Activated CD4-positive, alpha-beta T cell treated with anti-CD3 and anti-CD28 coated beads for 24 hours (primary cell): ENCODE data around the gene SLC6A2.

ENCODE experiments used
- DNase-seq, 2 donors: peaks; one replicate each; pipeline ENCODE4 v3.0.0-alpha.2; 2020; ENCODE audit warnings: low read depth in 2 of 2

Gene SLC6A2

GRCh38 chr16:55671206-55671973, 15.6 kb downstream of the SLC6A2 start:
- DNase-seq: no peak

- DNase-seq: no peak
Measured at GRCh38 chr16:55671974-55672280, 16.1 kb downstream of the SLC6A2 start.

GRCh38 chr16:55672471-55672870, 16.7 kb downstream of the SLC6A2 start:
- DNase-seq: no peak

GRCh38 chr16:55678161-55678821, 22.5 kb downstream of the SLC6A2 start:
- no peak for DNase-seq

- DNase-seq: no peak
Measured at GRCh38 chr16:55682086-55682485, 26.3 kb downstream of the SLC6A2 start.

- no peak for DNase-seq
Measured at GRCh38 chr16:55685973-55686372, 30.2 kb downstream of the SLC6A2 start.

GRCh38 chr16:55686671-55687070, 30.9 kb downstream of the SLC6A2 start:
- DNase-seq: no peak

GRCh38 chr16:55687802-55688201, 32.0 kb downstream of the SLC6A2 start:
- no peak for DNase-seq

- DNase-seq: no peak
Measured at GRCh38 chr16:55690841-55691240, 35.1 kb downstream of the SLC6A2 start.

- DNase-seq: no peak
Measured at GRCh38 chr16:55691771-55692170, 36.0 kb downstream of the SLC6A2 start.

GRCh38 chr16:55695595-55695994, 39.8 kb downstream of the SLC6A2 start:
- no peak for DNase-seq

GRCh38 chr16:55697867-55698266, 42.1 kb downstream of the SLC6A2 start:
- DNase-seq: no peak

GRCh38 chr16:55698331-55698730, 42.5 kb downstream of the SLC6A2 start:
- no peak for DNase-seq

GRCh38 chr16:55698946-55699345, 43.2 kb downstream of the SLC6A2 start:
- DNase-seq: no peak

GRCh38 chr16:55699616-55700015, 43.8 kb downstream of the SLC6A2 start:
- no peak for DNase-seq

GRCh38 chr16:55700067-55700466, 44.3 kb downstream of the SLC6A2 start:
- DNase-seq: no peak

- no peak for DNase-seq
Measured at GRCh38 chr16:55700961-55701360, 45.2 kb downstream of the SLC6A2 start.

GRCh38 chr16:55701442-55702319, 45.9 kb downstream of the SLC6A2 start:
- DNase-seq: peak; percentile 14 to 23

- no peak for DNase-seq
Measured at GRCh38 chr16:55703003-55704001, 47.5 kb downstream of the SLC6A2 start.

GRCh38 chr16:55706739-55707384, 51.1 kb downstream of the SLC6A2 start:
- no peak for DNase-seq

- no peak for DNase-seq
Measured at GRCh38 chr16:55709801-55710200, 54.0 kb downstream of the SLC6A2 start.
